ENCODE data around the gene DOK5. TPM values are rescaled to one million over a fixed set of nuclear protein-coding genes. Genes with fewer than 3 reads are reported as not detected.

The DOK5 gene
- total and polyA plus RNA-seq, 7 donors: 7.4 to 25.5 (median 13.3) TPM

DNA sequence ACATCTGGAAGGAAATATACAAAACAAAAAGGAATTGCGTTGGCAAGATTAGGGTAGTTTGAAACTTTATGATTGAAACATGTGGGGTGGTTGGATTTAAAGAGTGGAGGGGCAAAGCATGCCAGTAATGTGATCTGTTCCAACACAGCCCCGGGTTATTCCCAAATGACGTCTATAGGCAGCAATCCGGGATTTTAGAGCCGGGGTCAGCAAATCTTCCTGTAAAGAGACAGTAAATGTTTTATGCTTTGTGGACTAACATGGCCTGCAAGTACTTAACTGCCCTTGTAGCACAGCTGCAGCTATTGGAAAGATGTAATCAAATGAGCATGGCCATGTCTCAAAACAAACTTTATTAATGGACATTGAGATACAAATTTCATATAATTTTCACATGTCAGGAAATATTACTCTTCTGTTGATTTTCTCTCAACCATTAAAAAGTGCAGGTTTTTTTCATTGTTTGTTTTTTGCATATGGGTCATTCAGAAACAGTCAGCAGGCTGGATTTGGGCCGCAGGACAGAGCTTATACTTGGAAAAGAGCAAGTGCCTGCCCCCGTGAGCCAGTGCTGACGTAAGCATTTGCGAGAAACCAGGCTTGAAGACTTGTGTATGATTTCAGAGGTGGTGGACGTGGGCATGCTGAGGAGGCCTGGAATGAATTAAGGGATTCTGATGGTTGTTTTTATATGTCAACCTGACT is 136.5 kb downstream of the DOK5 start:
- Histone ChIP-seq H3K36me3 (ENCODE audit: insufficient read depth in 1 of 2, low read depth in 1 of 2) (peaks cover 0 to 5% of the 10 kb centered on the region in 2 donors), H3K27ac (no peak overlapping the region), H3K27me3 (ENCODE audit: insufficient read depth in 3 of 3, low read length in 2 of 3) (no peaks in the 10 kb centered on the region), H3K4me1 (no peaks in the 10 kb centered on the region), H3K4me3 (no peak overlapping the region), H3K9me3 (no peaks in the 10 kb centered on the region)
- intact Hi-C loops (cut with DNase I): no loop called here
- TF ChIP-seq, protein P1, sequence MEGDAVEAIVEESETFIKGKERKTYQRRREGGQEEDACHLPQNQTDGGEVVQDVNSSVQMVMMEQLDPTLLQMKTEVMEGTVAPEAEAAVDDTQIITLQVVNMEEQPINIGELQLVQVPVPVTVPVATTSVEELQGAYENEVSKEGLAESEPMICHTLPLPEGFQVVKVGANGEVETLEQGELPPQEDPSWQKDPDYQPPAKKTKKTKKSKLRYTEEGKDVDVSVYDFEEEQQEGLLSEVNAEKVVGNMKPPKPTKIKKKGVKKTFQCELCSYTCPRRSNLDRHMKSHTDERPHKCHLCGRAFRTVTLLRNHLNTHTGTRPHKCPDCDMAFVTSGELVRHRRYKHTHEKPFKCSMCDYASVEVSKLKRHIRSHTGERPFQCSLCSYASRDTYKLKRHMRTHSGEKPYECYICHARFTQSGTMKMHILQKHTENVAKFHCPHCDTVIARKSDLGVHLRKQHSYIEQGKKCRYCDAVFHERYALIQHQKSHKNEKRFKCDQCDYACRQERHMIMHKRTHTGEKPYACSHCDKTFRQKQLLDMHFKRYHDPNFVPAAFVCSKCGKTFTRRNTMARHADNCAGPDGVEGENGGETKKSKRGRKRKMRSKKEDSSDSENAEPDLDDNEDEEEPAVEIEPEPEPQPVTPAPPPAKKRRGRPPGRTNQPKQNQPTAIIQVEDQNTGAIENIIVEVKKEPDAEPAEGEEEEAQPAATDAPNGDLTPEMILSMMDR (IDR thresholded peaks at IDR 0.05): no peak
- ATAC-seq (no peak), DNase-seq (no peak)
- 52 to 62% (median 57%) methylated on average over 10 of the region's 10 CpGs for WGBS, 3 donors

DNA sequence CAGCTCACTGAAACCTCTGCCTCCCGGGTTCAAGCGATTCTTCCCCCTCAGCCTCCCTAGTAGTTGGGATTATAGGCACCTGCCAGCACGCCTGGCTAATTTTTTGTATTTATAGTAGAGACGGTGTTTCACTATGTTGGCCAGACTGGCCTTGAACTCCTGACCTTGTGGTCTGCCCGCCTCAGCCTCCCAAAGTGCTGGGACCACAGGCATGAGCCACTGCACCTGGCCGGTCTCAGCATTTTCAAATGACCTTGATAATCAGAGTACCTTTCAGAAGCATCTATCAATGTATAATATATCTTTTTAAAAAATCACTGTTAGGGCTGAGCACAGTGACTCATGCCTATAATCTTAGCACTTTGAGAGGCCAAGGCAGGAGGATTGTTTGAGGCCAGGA is 143.0 kb downstream of the DOK5 start:
- intact Hi-C loops (cut with DNase I): loop anchor here in 1 of 2 donors (5.0 kb wide), 1 partner anchor 141 kb away; the partner anchor contains the start of gene DOK5
- TF ChIP-seq, protein P1 (IDR thresholded peaks at IDR 0.05): no peak

DNA sequence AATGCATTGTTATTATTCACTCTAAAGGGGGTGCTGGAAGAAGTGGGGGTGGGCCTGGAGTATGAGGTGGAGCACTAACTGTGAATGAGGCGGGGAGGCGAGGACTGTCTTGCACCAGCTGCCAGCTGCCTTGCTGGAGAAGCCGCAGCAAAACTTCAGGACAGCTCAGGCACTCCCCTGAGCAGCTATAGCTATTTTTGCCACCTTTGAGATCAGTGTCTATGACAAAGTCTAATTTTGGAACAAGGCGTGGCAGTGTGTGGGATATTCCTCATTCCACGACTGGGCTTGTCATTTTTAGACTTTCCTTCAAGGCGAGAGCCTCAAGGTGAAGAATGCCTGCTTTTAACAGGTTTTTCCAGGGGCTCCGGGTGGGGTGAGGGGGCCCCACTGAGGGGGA is 143.8 kb downstream of the DOK5 start:
- peak; percentile 90 to 98 (median 95) for ATAC-seq
- intact Hi-C loops (cut with DNase I): loop anchor here in 1 of 2 donors (5.0 kb wide), 1 partner anchor 142 kb away; the partner anchor contains the start of gene DOK5
- H3K36me3 ChIP-seq (ENCODE audit: insufficient read depth in 1 of 2, low read depth in 1 of 2): no peaks in the 10 kb centered on the region
- H3K27me3 ChIP-seq (ENCODE audit: insufficient read depth in 3 of 3, low read length in 2 of 3): no peaks in the 10 kb centered on the region
- DNase-seq: peak in 1 of 2 donors; percentile 71
- peak overlapping the region; percentile 41 for H3K4me3 ChIP-seq
- TF ChIP-seq, protein P1 (IDR thresholded peaks at IDR 0.05): no peak
- peak overlapping the region; percentile 78 for H3K27ac ChIP-seq
- no peaks in the 10 kb centered on the region for H3K9me3 ChIP-seq
- 29 to 34% (median 30%) methylated on average over 7 of the region's 7 CpGs for WGBS, 3 donors
- H3K4me1 ChIP-seq: peaks cover 12% of the 10 kb centered on the region

More for the DNA sequence above, 143.0 kb downstream of the DOK5 start:
- H3K27ac ChIP-seq: no peak overlapping the region
- WGBS, 3 donors: 79 to 86% (median 82%) methylated on average over 6 of the region's 6 CpGs
- ATAC-seq (no peak), DNase-seq (no peak)
- peaks cover 12% of the 10 kb centered on the region for H3K4me1 ChIP-seq
- no peaks in the 10 kb centered on the region for H3K27me3 ChIP-seq (ENCODE audit: insufficient read depth in 3 of 3, low read length in 2 of 3)
- no peak overlapping the region for H3K4me3 ChIP-seq
- H3K9me3 ChIP-seq: no peaks in the 10 kb centered on the region
- no peaks in the 10 kb centered on the region for H3K36me3 ChIP-seq (ENCODE audit: insufficient read depth in 1 of 2, low read depth in 1 of 2)

DNA sequence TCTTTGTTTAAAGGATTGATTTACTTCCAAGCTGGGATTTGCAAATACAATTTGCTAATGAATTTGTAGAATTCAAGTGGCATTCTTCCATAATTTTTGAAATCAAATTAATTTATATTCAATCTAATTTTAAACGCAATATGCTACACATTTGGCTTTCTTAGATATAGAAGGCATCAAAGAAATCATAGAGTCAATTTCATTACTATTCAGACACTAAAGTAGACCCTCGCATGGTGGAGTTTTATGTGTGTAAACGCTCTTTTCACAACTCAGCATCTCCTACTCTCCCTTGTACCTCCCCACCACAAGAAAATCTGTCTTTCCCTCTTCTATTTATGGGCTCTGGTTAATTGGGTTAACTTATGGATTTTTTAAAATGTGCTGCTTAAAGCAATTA is 144.3 kb downstream of the DOK5 start:
- peaks cover 12% of the 10 kb centered on the region for H3K4me1 ChIP-seq
- H3K27me3 ChIP-seq (ENCODE audit: insufficient read depth in 3 of 3, low read length in 2 of 3): no peaks in the 10 kb centered on the region
- DNase-seq (no peak), ATAC-seq (peak in 1 of 4 donors; percentile 37)
- intact Hi-C loops (cut with DNase I): loop anchor here in 1 of 2 donors (5.0 kb wide), 1 partner anchor 142 kb away; the partner anchor contains the start of gene DOK5
- H3K36me3 ChIP-seq (ENCODE audit: insufficient read depth in 1 of 2, low read depth in 1 of 2): no peaks in the 10 kb centered on the region
- H3K9me3 ChIP-seq: no peaks in the 10 kb centered on the region
- 92 to 97% (median 95%) methylated on average over 3 of the region's 3 CpGs for WGBS, 3 donors
- peak overlapping the region; percentile 78 for H3K27ac ChIP-seq
- TF ChIP-seq, protein P1 (IDR thresholded peaks at IDR 0.05): no peak
- peak overlapping the region; percentile 41 for H3K4me3 ChIP-seq
